Sigmoid colon (tissue), 4 donors: Measurements from ENCODE around the gene FRAS1.

Source experiments
- CTCF ChIP-seq, 4 experiments: fragments of 450-650 bp in 3 of 4; fragments of 200-600 bp in 1 of 4; IDR thresholded peaks; one replicate each; pipeline ENCODE4 v1.5.1; 2016 to 2019; ENCODE audit warnings: antibody characterized with exemption in 4 of 4, mild to moderate bottlenecking in 3 of 4, moderate library complexity in 2 of 4
- EP300 ChIP-seq, 4 donors: sonication (generic); formaldehyde crosslinking; IDR thresholded peaks; one replicate each; pipeline ENCODE4 v1.6.1; 2017; ENCODE audit warnings: antibody characterized with exemption in 4 of 4
- POLR2A ChIP-seq, 2 donors: fragments of 450-650 bp; IDR thresholded peaks; one replicate each; pipeline ENCODE4 v1.6.1; 2016; ENCODE audit warnings: antibody characterized with exemption in 2 of 2, mild to moderate bottlenecking in 2 of 2, moderate library complexity in 2 of 2
- POLR2AphosphoS5 ChIP-seq, 4 donors: sonication (generic); formaldehyde crosslinking; IDR thresholded peaks; one replicate each; pipeline ENCODE4 v1.6.1; 2017; ENCODE audit warnings: antibody characterized with exemption in 4 of 4

GRCh38 chr4:78322032-78322431 lies 264.9 kb downstream of the FRAS1 start:
- TF ChIP-seq CTCF (IDR thresholded peaks at IDR 0.05) (no peak), POLR2A (IDR thresholded peaks at IDR 0.05) (no peak), EP300 (IDR thresholded peaks at IDR 0.05) (no peak), POLR2AphosphoS5 (IDR thresholded peaks at IDR 0.05) (no peak)
